HL-60/S4 treated with phorbol 12-myristate 13-acetate at 8.2 ng/mL for 4 days and 3 days (cell line): ENCODE data around the gene ZNF674.
"Not testable (repeated sequence)": the region's sequence is repeated elsewhere in the genome, so short reads cannot be mapped to it uniquely, and the experiment has no call there.

ENCODE experiments used
- in situ Hi-C: fragments of 300-500 bp; cut with MboI; formaldehyde crosslinking; loops from 2 replicates; pipeline ENCODE4 v1.15.0; 2022; ENCODE audit warnings: low sequenced_read_pairs

The ZNF674 gene

GRCh38 chrX:46571423-46572339 is 26.5 kb upstream of the ZNF674 start:
- in situ Hi-C loops, result loop anchor here (25.0 kb wide), 1 partner anchor 216 kb away; no protein-coding TSS in a partner anchor

- in situ Hi-C loops, result loop anchor here (25.0 kb wide), 1 partner anchor 218 kb away; no protein-coding TSS in a partner anchor
Measured at GRCh38 chrX:46569621-46570020, 24.4 kb upstream of the ZNF674 start.

GRCh38 chrX:46567388-46567787 is 22.2 kb upstream of the ZNF674 start:
- in situ Hi-C loops, result loop anchor here (25.0 kb wide), 1 partner anchor 220 kb away; no protein-coding TSS in a partner anchor

- in situ Hi-C loops, result loop anchor here (25.0 kb wide), 1 partner anchor 225 kb away; no protein-coding TSS in a partner anchor
Measured at GRCh38 chrX:46561824-46562657, 16.8 kb upstream of the ZNF674 start.

- in situ Hi-C loops, result loop anchor here (25.0 kb wide), 1 partner anchor 228 kb away; no protein-coding TSS in a partner anchor
Measured at GRCh38 chrX:46559062-46559461, 13.8 kb upstream of the ZNF674 start.

- in situ Hi-C loops, result loop anchor here (25.0 kb wide), 1 partner anchor 232 kb away; no protein-coding TSS in a partner anchor
Measured at GRCh38 chrX:46554942-46555341, 9.7 kb upstream of the ZNF674 start.

GRCh38 chrX:46553935-46554334 is 8.7 kb upstream of the ZNF674 start:
- in situ Hi-C loops, result loop anchor here (25.0 kb wide), 1 partner anchor 233 kb away; no protein-coding TSS in a partner anchor

GRCh38 chrX:46551494-46552128 is 6.4 kb upstream of the ZNF674 start:
- in situ Hi-C loops, result loop anchor here (25.0 kb wide), 1 partner anchor 236 kb away; no protein-coding TSS in a partner anchor

GRCh38 chrX:46549914-46550313 is 4.7 kb upstream of the ZNF674 start:
- in situ Hi-C loops, result loop anchor here (25.0 kb wide), 1 partner anchor 237 kb away; no protein-coding TSS in a partner anchor

- in situ Hi-C loops, result no loop called here
Measured at GRCh38 chrX:46547857-46548256, 2.6 kb upstream of the ZNF674 start.

GRCh38 chrX:46544527-46544926 is 694 bp downstream of the ZNF674 start:
- in situ Hi-C loops, result not testable (repeated sequence)

GRCh38 chrX:46543441-46543840 is 1.8 kb downstream of the ZNF674 start:
- in situ Hi-C loops, result no loop called here

- in situ Hi-C loops, result no loop called here
Measured at GRCh38 chrX:46531442-46531841, 13.8 kb downstream of the ZNF674 start.

- in situ Hi-C loops, result not testable (repeated sequence)
Measured at GRCh38 chrX:46530404-46530908, 14.8 kb downstream of the ZNF674 start.

- in situ Hi-C loops, result not testable (repeated sequence)
Measured at GRCh38 chrX:46529740-46530403, 15.3 kb downstream of the ZNF674 start.

- in situ Hi-C loops, result not testable (repeated sequence)
Measured at GRCh38 chrX:46528640-46529039, 16.6 kb downstream of the ZNF674 start.

- in situ Hi-C loops, result no loop called here
Measured at GRCh38 chrX:46506076-46506475, 39.1 kb downstream of the ZNF674 start.

GRCh38 chrX:46502848-46503247 is 42.4 kb downstream of the ZNF674 start:
- in situ Hi-C loops, result no loop called here

- in situ Hi-C loops, result no loop called here
Measured at GRCh38 chrX:46500054-46500453, 45.2 kb downstream of the ZNF674 start.

GRCh38 chrX:46488712-46489111 is 56.5 kb downstream of the ZNF674 start:
- in situ Hi-C loops, result no loop called here
